Esophagus squamous epithelium (tissue), 5 donors: Measurements from ENCODE around the gene TMEM238. TPM values are rescaled to one million over a fixed set of nuclear protein-coding genes. Genes with fewer than 3 reads are reported as not detected.

Experiments
- DNase-seq: peaks from one replicate; lab custom pipeline; 2025; lab: John Stamatoyannopoulos, UW
- H3K27ac ChIP-seq, 4 donors: fragments of 200-600 bp; sonication (generic); one replicate each; pipeline ENCODE4 v1.5.1; 2016 to 2019; ENCODE audit warnings: mild to moderate bottlenecking in 1 of 4
- H3K27me3 ChIP-seq, 4 donors: fragments of 200-600 bp; sonication (generic); 1 replicate in 3 of 4; 2 replicates in 1 of 4; pipeline versions ENCODE4 v1.5.1 to v1.6.0; 2017 to 2021; ENCODE audit warnings: antibody characterized with exemption in 1 of 4
- H3K36me3 ChIP-seq, 3 donors: fragments of 200-600 bp; sonication (generic); one replicate each; pipeline ENCODE4 v1.5.1; 2016 to 2019
- H3K4me1 ChIP-seq, 3 donors: fragments of 200-600 bp; sonication (generic); one replicate each; pipeline ENCODE4 v1.5.1; 2017 to 2019
- H3K4me3 ChIP-seq, 4 donors: fragments of 200-600 bp; sonication (generic); 1 replicate in 3 of 4; 2 replicates in 1 of 4; pipeline ENCODE4 v1.5.1; 2016 to 2019; ENCODE audit warnings: mild to moderate bottlenecking in 2 of 4, moderate library complexity in 1 of 4
- H3K9me3 ChIP-seq, 3 donors: fragments of 200-600 bp; sonication (generic); one replicate each; pipeline ENCODE4 v1.5.1; 2016 to 2019
- POLR2A ChIP-seq, 4 donors: fragments of 450-650 bp; IDR thresholded peaks; one replicate each; pipeline ENCODE4 v1.6.1; 2017; ENCODE audit warnings: antibody characterized with exemption in 4 of 4, mild to moderate bottlenecking in 4 of 4, moderate library complexity in 3 of 4
- WGBS, 2 donors: methylation state at CpG; one replicate each; pipeline ENCODE4 v1.1.5; 2018; 5-methylcytosine and 5-hydroxymethylcytosine counted together
- intact Hi-C: fragments of 100-400 bp; cut with DNase I; formaldehyde crosslinking; loops from one replicate; pipeline ENCODE4 v1.15.0; 2022
- total RNA-seq, 4 donors: library from RNA; depleted of rRNA; stranded (reverse); fragments of >200 nt; gene quantifications; one replicate each; pipeline ENCODE4 v1.1.0, GENCODE V29; 2016
- TF ChIP-seq, protein P1 (sequence below), 6 experiments: fragments of 450-650 bp in 4 of 6; fragments of 200-600 bp in 2 of 6; sonication (generic) in 2 of 6; IDR thresholded peaks; one replicate each; pipeline ENCODE4 v1.5.1; 2016 to 2019; ENCODE audit warnings: antibody characterized with exemption in 6 of 6, mild to moderate bottlenecking in 4 of 6, moderate library complexity in 4 of 6
- donor health status: DM: yes; HTN: yes; CAD: no.

The TMEM238 gene
- total RNA-seq, 4 donors from 2014 or later = 11.9 to 41.8 (median 27.1) TPM

GRCh38 chr19:55362990-55363716, 20.9 kb downstream of the TMEM238 start, which contains the start of gene GARIN5B:
Gene GARIN5B, minus strand, starts transcription at chr19:55363260. Its CDS starts 194 bp downstream, at chr19:55363066.
- peaks cover 0 to 77% (median 2%) of the 10 kb centered on the region in 4 donors for H3K27me3 ChIP-seq
- no peak within 1 kb of the TSS for H3K27ac ChIP-seq
- H3K36me3 ChIP-seq = no peaks in the 10 kb centered on the region
- DNase-seq = no peak
- intact Hi-C loops = no loop called here
- H3K4me1 ChIP-seq = no peaks in the 10 kb centered on the region
- TF ChIP-seq POLR2A (IDR thresholded peaks at IDR 0.05) = no peak
- TF ChIP-seq, protein P1, sequence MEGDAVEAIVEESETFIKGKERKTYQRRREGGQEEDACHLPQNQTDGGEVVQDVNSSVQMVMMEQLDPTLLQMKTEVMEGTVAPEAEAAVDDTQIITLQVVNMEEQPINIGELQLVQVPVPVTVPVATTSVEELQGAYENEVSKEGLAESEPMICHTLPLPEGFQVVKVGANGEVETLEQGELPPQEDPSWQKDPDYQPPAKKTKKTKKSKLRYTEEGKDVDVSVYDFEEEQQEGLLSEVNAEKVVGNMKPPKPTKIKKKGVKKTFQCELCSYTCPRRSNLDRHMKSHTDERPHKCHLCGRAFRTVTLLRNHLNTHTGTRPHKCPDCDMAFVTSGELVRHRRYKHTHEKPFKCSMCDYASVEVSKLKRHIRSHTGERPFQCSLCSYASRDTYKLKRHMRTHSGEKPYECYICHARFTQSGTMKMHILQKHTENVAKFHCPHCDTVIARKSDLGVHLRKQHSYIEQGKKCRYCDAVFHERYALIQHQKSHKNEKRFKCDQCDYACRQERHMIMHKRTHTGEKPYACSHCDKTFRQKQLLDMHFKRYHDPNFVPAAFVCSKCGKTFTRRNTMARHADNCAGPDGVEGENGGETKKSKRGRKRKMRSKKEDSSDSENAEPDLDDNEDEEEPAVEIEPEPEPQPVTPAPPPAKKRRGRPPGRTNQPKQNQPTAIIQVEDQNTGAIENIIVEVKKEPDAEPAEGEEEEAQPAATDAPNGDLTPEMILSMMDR (IDR thresholded peaks at IDR 0.05) = no peak
- H3K4me3 ChIP-seq = no peak within 1 kb of the TSS
- no peaks in the 10 kb centered on the region for H3K9me3 ChIP-seq
- WGBS, 2 donors = 76 to 82% methylated on average over 12 to 19 of the region's 27 CpGs

DNA sequence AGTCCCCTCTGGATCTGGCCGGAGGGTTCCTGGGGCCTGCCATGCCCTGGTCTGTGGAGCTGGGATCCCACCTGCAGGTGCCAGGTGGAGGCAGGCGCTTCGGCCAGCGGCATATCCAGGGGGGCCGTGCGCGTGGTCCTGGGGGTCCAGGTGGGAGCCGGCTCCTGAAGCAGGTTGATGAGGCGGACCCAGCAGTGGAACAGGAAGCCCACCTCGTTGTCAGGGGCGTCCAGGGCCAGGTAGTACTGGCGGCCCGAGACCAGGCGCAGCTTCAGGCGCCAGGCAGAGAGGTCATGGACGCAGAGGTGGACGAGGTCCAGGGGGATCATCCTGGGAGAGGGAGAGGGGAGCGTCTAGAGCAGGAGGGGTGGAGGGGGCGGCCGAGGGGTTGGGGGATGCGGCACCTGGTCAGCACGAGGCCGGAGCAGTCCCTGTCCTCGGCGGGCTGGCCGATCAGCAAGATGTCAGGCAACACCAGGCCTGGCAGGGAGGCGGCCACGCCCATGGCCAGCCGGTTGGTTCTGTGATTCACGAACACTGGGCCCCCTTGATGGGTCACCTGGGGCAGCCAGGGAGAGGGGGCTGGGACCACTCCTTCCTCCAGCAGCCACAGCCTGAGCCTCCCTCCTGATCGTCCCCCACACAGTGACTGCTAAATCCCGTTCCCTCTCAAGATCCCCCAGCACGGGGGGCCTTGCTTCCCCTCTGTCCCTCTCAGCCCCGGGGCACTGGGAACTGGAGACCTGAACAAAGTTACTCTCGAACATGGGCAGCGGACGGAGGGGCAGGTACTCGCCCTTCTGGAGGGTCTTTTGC, 21.7 kb downstream of the TMEM238 start:
- Histone ChIP-seq H3K4me3 (no peak overlapping the region), H3K9me3 (no peaks in the 10 kb centered on the region), H3K36me3 (no peaks in the 10 kb centered on the region), H3K27me3 (peaks cover 0 to 74% (median 0%) of the 10 kb centered on the region in 4 donors), H3K4me1 (no peaks in the 10 kb centered on the region), H3K27ac (no peak overlapping the region)
- WGBS, 2 donors = 66 to 84% methylated on average over 8 to 11 of the region's 38 CpGs
- no peak for DNase-seq
- no peak for TF ChIP-seq POLR2A (IDR thresholded peaks at IDR 0.05)
- TF ChIP-seq, protein P1 (IDR thresholded peaks at IDR 0.05) = no peak
- intact Hi-C loops = no loop called here

GRCh38 chr19:55360902-55361301, 23.2 kb downstream of the TMEM238 start:
- no peaks in the 10 kb centered on the region for H3K9me3 ChIP-seq
- H3K27ac ChIP-seq = no peak overlapping the region
- 74 to 80% methylated on average over 2 to 6 of the region's 16 CpGs for WGBS, 2 donors
- peaks cover 0 to 76% (median 0%) of the 10 kb centered on the region in 4 donors for H3K27me3 ChIP-seq
- DNase-seq = no peak
- H3K4me3 ChIP-seq = no peak overlapping the region
- intact Hi-C loops = no loop called here
- H3K36me3 ChIP-seq = no peaks in the 10 kb centered on the region
- no peak for TF ChIP-seq POLR2A (IDR thresholded peaks at IDR 0.05)
- TF ChIP-seq, protein P1 (IDR thresholded peaks at IDR 0.05) = no peak
- peaks cover 0 to under 1% (median 0%) of the 10 kb centered on the region in 3 donors for H3K4me1 ChIP-seq

DNA sequence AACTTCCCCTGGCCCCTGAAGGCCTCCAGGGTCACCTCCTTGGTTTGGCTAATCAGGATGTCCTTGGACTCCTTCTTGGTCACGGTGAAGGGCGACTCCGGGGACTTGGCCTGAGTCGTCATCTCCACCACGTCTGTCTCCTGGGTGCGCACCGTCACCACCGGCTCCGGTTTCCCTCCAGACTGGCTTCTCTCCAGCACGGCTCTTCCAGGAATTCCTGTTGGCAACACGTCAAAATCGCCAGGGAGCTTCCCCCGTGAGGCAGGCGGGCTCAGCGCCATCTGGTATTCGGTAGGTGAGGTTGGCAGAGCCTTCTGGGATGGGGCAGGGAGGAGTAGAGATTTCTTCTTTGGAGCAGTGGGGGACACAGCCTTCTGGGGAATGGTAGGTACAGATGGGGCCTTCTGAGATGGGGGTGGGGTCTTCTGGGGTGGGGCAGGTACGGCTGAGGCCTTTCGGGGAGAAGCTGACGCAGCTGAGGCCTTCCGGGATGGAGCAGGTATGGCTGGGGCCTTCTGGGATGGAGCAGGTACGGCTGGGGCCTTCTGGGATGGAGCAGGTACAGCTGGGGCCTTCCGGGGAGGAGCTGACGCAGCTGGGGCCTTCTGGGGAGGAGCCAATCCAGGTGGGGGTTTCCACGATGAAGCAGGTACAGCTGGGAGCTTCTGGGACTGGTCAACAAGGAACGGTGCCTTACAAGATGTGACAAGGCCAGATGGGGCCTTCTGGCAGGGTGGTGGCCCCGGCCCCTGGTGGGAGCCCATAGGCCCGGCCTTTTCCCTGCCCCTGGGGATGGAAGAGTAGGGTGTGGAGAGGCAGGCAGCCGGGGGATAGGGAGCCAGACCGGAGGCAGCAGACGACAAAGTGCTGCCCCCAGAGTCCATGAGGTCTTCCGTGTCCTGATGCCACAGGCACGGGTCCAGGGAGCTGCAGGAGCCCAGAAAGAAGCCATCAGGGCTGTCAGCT, 24.9 kb downstream of the TMEM238 start:
- H3K27ac ChIP-seq = no peak overlapping the region
- no peaks in the 10 kb centered on the region for H3K9me3 ChIP-seq
- H3K4me3 ChIP-seq = no peak overlapping the region
- peaks cover 0 to 80% (median 2%) of the 10 kb centered on the region in 4 donors for H3K27me3 ChIP-seq
- peaks cover 7 to 17% (median 11%) of the 10 kb centered on the region in 3 donors for H3K4me1 ChIP-seq
- TF ChIP-seq, protein P1 (IDR thresholded peaks at IDR 0.05) = no peak
- no peak for TF ChIP-seq POLR2A (IDR thresholded peaks at IDR 0.05)
- 60 to 67% methylated on average over 9 to 11 of the region's 32 CpGs for WGBS, 2 donors
- H3K36me3 ChIP-seq = no peaks in the 10 kb centered on the region
- DNase-seq = no peak
- intact Hi-C loops = no loop called here
